PC-3 (cell line): ENCODE measurements around the gene BLTP3B. TPM values are rescaled to one million over a fixed set of nuclear protein-coding genes. Genes with fewer than 3 reads are reported as not detected.

Source experiments
- ATAC-seq: fragments of 200-7000 bp; cut with Tn5 transposase; 2 replicates; pipeline ENCODE4 v1.9.1; 2020; ENCODE audit warnings: mild to moderate bottlenecking, moderate library complexity
- BruUV-seq: library from RNA; stranded (reverse); fragments of 400-500 nt; replicated peaks from 2 replicates; lab custom pipeline; 2021; lab: Mats Ljungman, UMichigan
- CTCF ChIA-PET: fragments of 300-600 bp; sonication (Branson Sonifier 250); formaldehyde crosslinking; loops from one replicate; lab custom pipeline; 2022; ENCODE audit warnings: antibody characterized with exemption; lab: Charles Lee
- POLR2A ChIA-PET: fragments of 300-600 bp; sonication (Branson Sonifier 250); formaldehyde crosslinking; loops from one replicate; lab custom pipeline; 2022; ENCODE audit warnings: antibody characterized with exemption; ENCODE audit not compliant: unreplicated experiment; lab: Charles Lee
- DNase-seq: peaks from one replicate; pipeline ENCODE4 v3.0.0-alpha.2; 2015
- H2AFZ ChIP-seq: fragments of 300-600 bp; sonication (generic); 2 replicates; pipeline ENCODE4 v1.6.0; 2016; ENCODE audit warnings: antibody characterized with exemption, low read length
- H3F3A ChIP-seq: fragments of 300-600 bp; sonication (generic); one replicate; pipeline ENCODE4 v1.6.0; 2017; ENCODE audit warnings: antibody characterized with exemption, low read length, control low read depth, mild to moderate bottlenecking; ENCODE audit not compliant: unreplicated experiment
- H3K27ac ChIP-seq: fragments of 300-600 bp; sonication (generic); 2 replicates; pipeline ENCODE4 v1.5.1; 2016; ENCODE audit warnings: mild to moderate bottlenecking, low read length
- H3K27me3 ChIP-seq: fragments of 300-600 bp; sonication (generic); 2 replicates; pipeline ENCODE4 v1.6.1; 2016; ENCODE audit warnings: low read length, mixed read lengths
- H3K36me3 ChIP-seq: fragments of 300-600 bp; sonication (generic); 2 replicates; pipeline ENCODE4 v1.6.1; 2016; ENCODE audit warnings: low read depth, mixed run types, low read length, mixed read lengths
- H3K4me1 ChIP-seq: fragments of 300-600 bp; sonication (generic); 2 replicates; pipeline ENCODE4 v1.5.1; 2016; ENCODE audit warnings: low read length; ENCODE audit not compliant: insufficient read depth
- H3K4me2 ChIP-seq: fragments of 300-600 bp; sonication (generic); 2 replicates; pipeline ENCODE4 v1.6.0; 2016; ENCODE audit warnings: low read length
- H3K4me3 ChIP-seq: fragments of 300-600 bp; sonication (generic); 2 replicates; pipeline ENCODE4 v1.5.1; 2016; ENCODE audit warnings: mild to moderate bottlenecking, low read length, mixed read lengths
- H3K79me2 ChIP-seq: fragments of 300-600 bp; sonication (generic); 2 replicates; pipeline ENCODE4 v1.6.1; 2017; ENCODE audit warnings: low read length, mixed read lengths
- H3K9ac ChIP-seq: fragments of 300-600 bp; sonication (generic); 2 replicates; pipeline ENCODE4 v1.6.0; 2016; ENCODE audit warnings: mild to moderate bottlenecking, low read length
- H3K9me2 ChIP-seq: fragments of 300-600 bp; sonication (generic); replicated peaks from 2 replicates; pipeline ENCODE4 v1.6.1; 2016; ENCODE audit warnings: mixed run types, low read length, mixed read lengths
- H3K9me3 ChIP-seq: fragments of 300-600 bp; sonication (generic); 2 replicates; pipeline ENCODE4 v1.6.1; 2016; ENCODE audit warnings: low read length, mixed read lengths
- H4K20me1 ChIP-seq: fragments of 300-600 bp; sonication (generic); 2 replicates; pipeline ENCODE4 v1.6.1; 2016; ENCODE audit warnings: low read length, mixed read lengths
- EZH2 ChIP-seq: fragments of 300-600 bp; sonication (generic); IDR thresholded peaks from one replicate; pipeline ENCODE4 v1.6.1; 2017; ENCODE audit warnings: antibody characterized with exemption, mild to moderate bottlenecking, low read length; ENCODE audit not compliant: unreplicated experiment
- EZH2phosphoT487 ChIP-seq: fragments of 300-600 bp; sonication (generic); IDR thresholded peaks from 2 replicates; pipeline ENCODE4 v1.6.1; 2018; ENCODE audit warnings: mild to moderate bottlenecking, antibody characterized with exemption, low read length, borderline replicate concordance
- intact Hi-C: fragments of 100-400 bp; cut with micrococcal nuclease; formaldehyde crosslinking; loops from 2 replicates; pipeline ENCODE4 v1.9.0; 2023
- microRNA-seq: library from miRNA; unstranded; fragments of <30 nt; microRNA quantifications from one replicate; pipeline ENCODE4 v1.1.0, GENCODE V29; 2020; ENCODE audit not compliant: unreplicated experiment
- total RNA-seq: library from RNA; depleted of rRNA; stranded (reverse); fragments of >200 nt; gene quantifications from 2 replicates; pipeline ENCODE4 v1.2.3, GENCODE V29; 2014; rRNA removed
- TF ChIP-seq, protein P1 (sequence below): fragments of 300-600 bp; sonication (generic); conservative IDR thresholded peaks from 2 replicates; pipeline ENCODE4 v1.5.1; 2017; ENCODE audit warnings: antibody characterized with exemption, low read depth, mild to moderate bottlenecking, low read length

The BLTP3B gene
- total RNA-seq, 1 experiment from 2014 or later = 32.0 TPM

DNA sequence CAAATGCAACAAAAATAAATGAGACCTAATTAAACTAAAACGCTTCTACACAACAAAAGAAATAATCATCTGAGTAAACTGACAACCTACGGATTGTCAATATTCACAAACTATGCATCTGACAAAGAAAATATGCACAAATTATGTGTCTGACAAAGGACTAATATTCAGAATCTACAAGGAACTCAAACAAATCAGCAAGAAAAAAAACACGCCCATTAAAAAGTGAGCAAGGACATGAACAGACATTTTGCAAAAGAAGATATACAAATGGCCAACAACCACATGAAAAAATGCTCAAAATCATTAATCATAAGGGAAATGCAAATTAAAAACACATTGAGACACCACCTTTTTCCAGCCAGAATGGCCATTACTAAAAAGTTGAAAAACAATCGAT is 37.0 kb downstream of the BLTP3B start:
- no TSS peak for BruUV-seq
- DNase-seq (no peak), ATAC-seq (no peak)
- no peaks in the 10 kb centered on the region for H3F3A ChIP-seq
- ChIA-PET POLR2A (no interaction called here), CTCF (no interaction called here)
- H3K9ac ChIP-seq = no peak overlapping the region
- H2AFZ ChIP-seq = no peak overlapping the region
- no peaks in the 10 kb centered on the region for H3K9me2 ChIP-seq
- H3K4me1 ChIP-seq = no peaks in the 10 kb centered on the region
- H3K4me2 ChIP-seq = no peak overlapping the region
- H4K20me1 ChIP-seq = 0 out of 2 replicates have a peak, but pooled peaks cover 5% of the 10 kb centered on the region
- no peaks in the 10 kb centered on the region for H3K27me3 ChIP-seq
- H3K9me3 ChIP-seq = no peaks in the 10 kb centered on the region
- intact Hi-C loops = no loop called here
- TF ChIP-seq, protein P1, sequence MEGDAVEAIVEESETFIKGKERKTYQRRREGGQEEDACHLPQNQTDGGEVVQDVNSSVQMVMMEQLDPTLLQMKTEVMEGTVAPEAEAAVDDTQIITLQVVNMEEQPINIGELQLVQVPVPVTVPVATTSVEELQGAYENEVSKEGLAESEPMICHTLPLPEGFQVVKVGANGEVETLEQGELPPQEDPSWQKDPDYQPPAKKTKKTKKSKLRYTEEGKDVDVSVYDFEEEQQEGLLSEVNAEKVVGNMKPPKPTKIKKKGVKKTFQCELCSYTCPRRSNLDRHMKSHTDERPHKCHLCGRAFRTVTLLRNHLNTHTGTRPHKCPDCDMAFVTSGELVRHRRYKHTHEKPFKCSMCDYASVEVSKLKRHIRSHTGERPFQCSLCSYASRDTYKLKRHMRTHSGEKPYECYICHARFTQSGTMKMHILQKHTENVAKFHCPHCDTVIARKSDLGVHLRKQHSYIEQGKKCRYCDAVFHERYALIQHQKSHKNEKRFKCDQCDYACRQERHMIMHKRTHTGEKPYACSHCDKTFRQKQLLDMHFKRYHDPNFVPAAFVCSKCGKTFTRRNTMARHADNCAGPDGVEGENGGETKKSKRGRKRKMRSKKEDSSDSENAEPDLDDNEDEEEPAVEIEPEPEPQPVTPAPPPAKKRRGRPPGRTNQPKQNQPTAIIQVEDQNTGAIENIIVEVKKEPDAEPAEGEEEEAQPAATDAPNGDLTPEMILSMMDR = no peak
- TF ChIP-seq EZH2 = no peak
- no peak for TF ChIP-seq EZH2phosphoT487
- H3K79me2 ChIP-seq = peaks cover 7% of the 10 kb centered on the region; the same call in 1 of the 2 replicates
- H3K36me3 ChIP-seq = peaks cover 7% of the 10 kb centered on the region
- H3K27ac ChIP-seq = no peak overlapping the region
- H3K4me3 ChIP-seq = no peak overlapping the region

DNA sequence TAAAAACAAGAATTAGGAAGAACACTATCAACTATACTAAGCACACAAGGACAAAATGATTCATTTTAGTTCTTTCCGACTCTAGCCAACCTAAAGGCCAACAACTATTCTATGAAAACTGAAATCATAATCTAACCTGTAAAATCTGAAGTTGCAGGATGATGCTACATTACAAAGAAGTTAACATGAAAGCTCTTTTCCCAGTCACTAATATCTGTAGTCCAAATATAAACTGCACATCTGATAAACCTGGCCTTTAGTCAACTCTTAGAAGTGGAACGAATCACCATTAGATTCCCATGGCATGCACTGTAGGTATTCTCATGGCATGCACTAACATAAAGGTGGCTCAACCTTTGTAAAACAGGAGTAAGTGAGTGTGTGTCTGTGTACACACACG is 41.7 kb downstream of the BLTP3B start:
- Histone ChIP-seq H3F3A (no peaks in the 10 kb centered on the region), H2AFZ (no peak overlapping the region), H3K9me3 (no peaks in the 10 kb centered on the region), H3K9ac (no peak overlapping the region), H3K4me2 (no peak overlapping the region), H3K9me2 (no peaks in the 10 kb centered on the region), H3K27me3 (no peaks in the 10 kb centered on the region), H3K27ac (no peak overlapping the region), H3K4me3 (no peak overlapping the region), H3K4me1 (no peaks in the 10 kb centered on the region), H3K36me3 (peaks cover 12% of the 10 kb centered on the region; the same call in 1 of the 2 replicates), H4K20me1 (no peaks in the 10 kb centered on the region), H3K79me2 (no peaks in the 10 kb centered on the region)
- no TSS peak for BruUV-seq
- ChIA-PET CTCF (no interaction called here), POLR2A (interaction anchor here (0.6 kb wide), 1 partner anchor 166 kb away, joined by 27 read pairs; the partner anchor contains the start of genes DEPDC4 and SCYL2)
- ATAC-seq (no peak), DNase-seq (no peak)
- TF ChIP-seq EZH2 (no peak), EZH2phosphoT487 (no peak)
- intact Hi-C loops = no loop called here

Small RNA genes within 50 kb of the gene (microRNA-seq; reads per million reads assigned to microRNA genes)
- not detected for gene MIR1827

Other genes with a start within 250 kb of the BLTP3B start
- gene ANKS1B, start 157.9 kb downstream of the BLTP3B start, total RNA-seq = 0.07 and 0.98 TPM in 2 replicates
- 18.4 and 21.2 TPM in 2 replicates for gene ACTR6, start 57.9 kb upstream of the BLTP3B start, total RNA-seq
- gene DEPDC4, start 124.2 kb upstream of the BLTP3B start, total RNA-seq = 0.29 and 2.0 TPM in 2 replicates
- 35.8 and 40.7 TPM in 2 replicates for gene SCYL2, start 124.3 kb upstream of the BLTP3B start, total RNA-seq
- gene SLC17A8, start 214.2 kb upstream of the BLTP3B start, total RNA-seq = not detected in 2 replicates